GM12873 (cell line): Measurements from ENCODE around the gene MFSD11.
A peak's percentile ranks its signal among the peaks of the same experiment; 100 is the strongest.

ENCODE experiments used
- CTCF ChIP-seq: IDR thresholded peaks from 2 replicates; pipeline ENCODE4 v1.5.1; 2012; ENCODE audit warnings: low read depth, mild to moderate bottlenecking, moderate library complexity, low read length, control low read depth; ENCODE audit not compliant: insufficient read depth; ENCODE audit errors: missing control alignments

The MFSD11 gene

GRCh38 chr17:76702941-76703637 lies 34.8 kb upstream of the MFSD11 start:
- TF ChIP-seq CTCF, result no peak

GRCh38 chr17:76704805-76705204 lies 33.1 kb upstream of the MFSD11 start:
- TF ChIP-seq CTCF, result no peak

DNA sequence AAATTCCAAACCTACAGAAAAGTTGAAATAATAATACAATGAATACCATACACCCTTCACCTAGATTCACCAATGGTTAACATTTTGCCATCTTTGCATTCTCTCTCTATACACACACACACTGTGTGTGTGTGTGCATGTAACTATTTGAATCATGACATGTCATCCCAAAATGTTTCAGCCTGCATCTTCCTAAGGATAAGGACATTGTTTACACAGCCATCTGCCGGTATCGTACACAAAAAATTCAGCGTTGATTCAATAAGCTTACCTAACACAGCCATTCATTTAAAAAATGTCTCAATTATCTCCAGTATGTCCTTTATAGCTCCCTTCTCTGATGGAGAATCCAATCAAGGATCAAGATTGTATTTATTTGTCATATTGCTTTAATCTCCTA lies 31.1 kb upstream of the MFSD11 start:
- TF ChIP-seq CTCF, result no peak

DNA sequence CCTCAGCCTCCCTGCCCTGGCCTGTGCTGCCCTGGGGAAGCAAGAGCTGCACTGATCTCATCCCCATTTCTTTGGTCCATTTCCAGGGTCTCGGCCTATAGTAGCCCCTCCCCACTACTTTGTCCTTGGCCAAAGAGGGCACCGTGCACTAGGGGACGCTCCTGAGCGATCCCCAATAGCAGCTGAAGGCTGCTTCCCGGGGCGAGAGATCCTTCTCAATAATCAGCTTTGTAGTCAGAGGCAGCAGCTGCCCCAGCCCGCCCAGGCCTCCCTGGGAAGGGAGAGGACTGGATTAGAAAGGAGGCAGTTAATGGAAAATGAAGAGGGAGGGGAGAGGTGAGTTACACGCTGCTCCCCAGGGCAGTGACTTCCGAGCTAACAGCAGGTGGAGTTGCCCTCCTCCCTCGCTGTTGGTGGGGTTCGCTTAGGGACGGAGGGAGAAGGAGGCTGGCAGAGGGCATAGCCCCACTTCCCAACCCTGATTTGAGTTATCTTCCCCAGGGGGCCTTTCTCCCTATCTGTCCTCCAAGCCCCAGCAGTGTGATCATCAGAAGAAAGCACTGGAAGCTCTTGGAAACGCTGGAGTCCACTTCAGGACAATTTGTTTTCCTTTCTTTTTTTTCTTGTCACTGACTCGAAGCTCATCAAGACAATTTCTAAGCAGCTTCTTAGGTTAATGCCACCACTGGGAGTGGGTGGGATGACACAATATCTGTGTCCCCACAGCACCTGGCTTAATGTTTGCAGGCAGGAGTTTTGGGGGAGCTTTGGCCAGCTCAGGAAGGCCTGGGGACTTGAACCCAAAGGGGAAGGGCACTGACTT lies 29.7 kb upstream of the MFSD11 start:
- peak; percentile 24 for TF ChIP-seq CTCF

GRCh38 chr17:76709077-76709950 lies 28.6 kb upstream of the MFSD11 start:
- TF ChIP-seq CTCF, result no peak

GRCh38 chr17:76710863-76711611 lies 26.9 kb upstream of the MFSD11 start, which contains the start of gene MXRA7:
Gene MXRA7, minus strand, starts transcription at chr17:76710965. Its CDS starts 19 bp downstream, at chr17:76710946.
- TF ChIP-seq CTCF, result no peak

GRCh38 chr17:76713765-76714164 lies 24.2 kb upstream of the MFSD11 start:
- no peak for TF ChIP-seq CTCF
